GM12878 (cell line): ENCODE results near the gene GCFC2. TPM values are rescaled to one million over a fixed set of nuclear protein-coding genes. Genes with fewer than 3 reads are reported as not detected.

Experiments
- ATAC-seq: fragments of 200-7000 bp; cut with Tn5 transposase; 3 replicates; pipeline ENCODE4 v1.9.1; 2020; ENCODE audit warnings: mild to moderate bottlenecking, moderate library complexity
- BruUV-seq: library from RNA; stranded (reverse); fragments of 400-500 nt; replicated peaks from 2 replicates; lab custom pipeline; 2021; lab: Mats Ljungman, UMichigan
- CTCF ChIA-PET: fragments of 300-600 bp; sonication (Branson Sonifier 250); formaldehyde crosslinking; extraction: SDS; loops from one replicate; lab custom pipeline; 2021; ENCODE audit warnings: inconsistent platforms; lab: Yijun Ruan, JAX
- POLR2A ChIA-PET: fragments of 350-600 bp; formaldehyde crosslinking; extraction: SDS; loops from one replicate; lab custom pipeline; 2021; ENCODE audit warnings: inconsistent platforms; lab: Charles Lee
- RAD21 ChIA-PET: fragments of 300-600 bp; sonication (Branson Sonifier 250); formaldehyde crosslinking; loops from one replicate; lab custom pipeline; 2023; ENCODE audit warnings: antibody characterized with exemption; ENCODE audit not compliant: unreplicated experiment; lab: Charles Lee
- SMC1A ChIA-PET: fragments of 300-600 bp; sonication (Branson Sonifier 250); formaldehyde crosslinking; loops from one replicate; lab custom pipeline; 2023; ENCODE audit not compliant: unreplicated experiment, uncharacterized antibody; lab: Charles Lee
- DNase-seq: peaks from one replicate; pipeline ENCODE4 v3.0.0-alpha.2; 2011; ENCODE audit warnings: low read depth, low spot score
- FAIRE-seq: peaks from 3 replicates; lab custom pipeline; 2011; peaks lifted over from hg19 to GRCh38; lab: Jason Lieb, UNC
- H2AFZ ChIP-seq: 2 replicates; pipeline ENCODE4 v1.6.0; 2011; ENCODE audit warnings: low read depth, low read length, control low read depth; ENCODE audit not compliant: control insufficient read depth
- H3K27ac ChIP-seq: 2 replicates; pipeline ENCODE4 v1.5.1; 2011; ENCODE audit warnings: control low read depth; ENCODE audit not compliant: control insufficient read depth, insufficient read depth
- H3K27me3 ChIP-seq, 2 experiments: replicated peaks in 1 of 2; 2 replicates each; pipeline versions ENCODE4 v1.6.0 to v1.6.1; 2011; ENCODE audit warnings: low read length in 1 of 2; ENCODE audit not compliant: control insufficient read depth in 2 of 2, insufficient read depth in 2 of 2
- H3K36me3 ChIP-seq, 2 experiments: 2 replicates each; pipeline ENCODE4 v1.5.1; 2011; ENCODE audit warnings: low read length in 1 of 2; ENCODE audit not compliant: control insufficient read depth in 2 of 2, insufficient read depth in 2 of 2
- H3K4me1 ChIP-seq: 2 replicates; pipeline ENCODE4 v1.6.1; 2011; ENCODE audit warnings: mild to moderate bottlenecking, low read length, moderate library complexity, mixed read lengths; ENCODE audit not compliant: control insufficient read depth, insufficient read depth
- H3K4me2 ChIP-seq: 2 replicates; pipeline ENCODE4 v1.6.0; 2011; ENCODE audit warnings: control low read depth; ENCODE audit not compliant: control insufficient read depth, insufficient read depth
- H3K4me3 ChIP-seq: fragments of 200-600 bp; sonication (generic); 2 replicates; pipeline ENCODE4 v1.5.1; 2016
- H3K79me2 ChIP-seq: 2 replicates; pipeline ENCODE4 v1.6.0; 2011; ENCODE audit warnings: low read length; ENCODE audit not compliant: control insufficient read depth, insufficient read depth
- H3K9ac ChIP-seq: 2 replicates; pipeline ENCODE4 v1.8.0; 2011; ENCODE audit warnings: low read length, control low read depth, mixed read lengths; ENCODE audit not compliant: control insufficient read depth, insufficient read depth
- H3K9me3 ChIP-seq: replicated peaks from 3 replicates; pipeline ENCODE4 v1.5.1; 2011; ENCODE audit warnings: mild to moderate bottlenecking, low read length; ENCODE audit not compliant: control insufficient read depth, insufficient read depth
- H4K20me1 ChIP-seq: 2 replicates; pipeline ENCODE4 v1.6.0; 2011; ENCODE audit not compliant: control insufficient read depth, insufficient read depth
- EED ChIP-seq: sonication (generic); IDR thresholded peaks from 2 replicates; pipeline ENCODE4 v1.6.1; 2016; ENCODE audit warnings: antibody characterized with exemption, low read depth
- FOXM1 ChIP-seq: IDR thresholded peaks from 2 replicates; pipeline ENCODE4 v1.6.1; 2012; ENCODE audit warnings: low read depth, mild to moderate bottlenecking, inconsistent platforms, low read length, moderate library complexity
- LARP7 ChIP-seq: fragments of 450-650 bp; IDR thresholded peaks from 2 replicates; pipeline ENCODE4 v1.6.1; 2017; ENCODE audit warnings: mild to moderate bottlenecking
- MEF2A ChIP-seq: IDR thresholded peaks from 2 replicates; pipeline ENCODE4 v1.6.1; 2011; ENCODE audit warnings: low read depth, mild to moderate bottlenecking, low read length, moderate library complexity; ENCODE audit not compliant: insufficient read depth
- MYB ChIP-seq: fragments of 150-350 bp; IDR thresholded peaks from 2 replicates; pipeline ENCODE4 v1.6.1; 2014; ENCODE audit warnings: mild to moderate bottlenecking, low read depth, low read length, borderline replicate concordance
- RAD21 ChIP-seq: IDR thresholded peaks from 2 replicates; pipeline ENCODE4 v1.6.1; 2011; ENCODE audit warnings: mild to moderate bottlenecking, low read depth, low read length, moderate library complexity; ENCODE audit not compliant: insufficient read depth
- RCOR1 ChIP-seq: conservative IDR thresholded peaks from 2 replicates; pipeline ENCODE4 v1.6.1; 2012; ENCODE audit warnings: low read depth, low read length, improper control_type of control experiment
- TCF12 ChIP-seq: IDR thresholded peaks from 2 replicates; pipeline ENCODE4 v1.6.1; 2011; ENCODE audit warnings: low read depth, mild to moderate bottlenecking, low read length
- WRNIP1 ChIP-seq: IDR thresholded peaks from 2 replicates; pipeline ENCODE4 v1.6.1; 2011; ENCODE audit warnings: low read depth, low read length, improper control_type of control experiment, borderline replicate concordance
- YBX1 ChIP-seq: fragments of 450-650 bp; IDR thresholded peaks from 2 replicates; pipeline ENCODE4 v1.6.1; 2016; ENCODE audit warnings: antibody characterized with exemption
- ZNF24 ChIP-seq: fragments of 450-650 bp; IDR thresholded peaks from 2 replicates; pipeline ENCODE4 v1.6.1; 2017; ENCODE audit warnings: antibody characterized with exemption, mild to moderate bottlenecking
- WGBS: methylation state at CpG from one replicate; pipeline ENCODE4 v1.1.6; 2016; ENCODE audit warnings: low lambda C conversion rate; ENCODE audit not compliant: insufficient replicate concordance, insufficient coverage; ENCODE audit errors: missing lambda C conversion rate; 5-methylcytosine and 5-hydroxymethylcytosine counted together
- in situ Hi-C: fragments of 300-500 bp; cut with MboI; formaldehyde crosslinking; loops from 9 replicates; pipeline ENCODE4 v1.14.3; 2018; ENCODE audit warnings: mixed read lengths
- intact Hi-C: fragments of 100-400 bp; cut with micrococcal nuclease; formaldehyde crosslinking; loops from one replicate; pipeline ENCODE4 v1.14.2; 2022; ENCODE audit not compliant: unreplicated experiment
- polyA plus RNA-seq, 11 experiments: library from polyadenylated mRNA; depleted of rRNA in 4 of 11; unstranded in 6 of 11; stranded (reverse) in 5 of 11; fragments of >200 nt; fragmentation: Nextera tagmentation in 4 of 11; fragmentation: Illumina TruSeq in 1 of 11; extraction: Ambion mirVana in 4 of 11; extraction: Trizol in 1 of 11; gene quantifications; 1 replicate in 1 of 11; 2 replicates in 10 of 11; pipeline versions ENCODE4 v1.2.1 to v1.2.3, GENCODE V29; 2011 to 2016; ENCODE audit warnings: inconsistent platforms in 2 of 11, missing spikeins in 2 of 11, low read depth in 1 of 11
- total RNA-seq, 4 experiments: library from RNA; depleted of rRNA in 3 of 4; stranded (reverse); fragments of >200 nt in 3 of 4; fragmentation: Illumina TruSeq in 1 of 4; extraction: Trizol in 1 of 4; gene quantifications; 2 replicates each; pipeline versions ENCODE4 v1.2.1 to v1.2.3, GENCODE V29; 2013 to 2021
- TF ChIP-seq, protein P1 (sequence below): fragments of 450-650 bp; IDR thresholded peaks from 2 replicates; pipeline ENCODE4 v1.6.1; 2016; ENCODE audit warnings: mild to moderate bottlenecking
- TF ChIP-seq, protein P2 (sequence below): fragments of 450-650 bp; IDR thresholded peaks from 2 replicates; pipeline ENCODE4 v1.6.1; 2018; ENCODE audit warnings: borderline replicate concordance, mild to moderate bottlenecking; ENCODE audit not compliant: partially characterized antibody

The GCFC2 gene
- total and polyA plus RNA-seq, 10 of the 15 experiments (the other 5 are each of a cell fraction or from before 2014, with no cell fraction given) = 15.5 to 36.5 (median 27.4) TPM

DNA sequence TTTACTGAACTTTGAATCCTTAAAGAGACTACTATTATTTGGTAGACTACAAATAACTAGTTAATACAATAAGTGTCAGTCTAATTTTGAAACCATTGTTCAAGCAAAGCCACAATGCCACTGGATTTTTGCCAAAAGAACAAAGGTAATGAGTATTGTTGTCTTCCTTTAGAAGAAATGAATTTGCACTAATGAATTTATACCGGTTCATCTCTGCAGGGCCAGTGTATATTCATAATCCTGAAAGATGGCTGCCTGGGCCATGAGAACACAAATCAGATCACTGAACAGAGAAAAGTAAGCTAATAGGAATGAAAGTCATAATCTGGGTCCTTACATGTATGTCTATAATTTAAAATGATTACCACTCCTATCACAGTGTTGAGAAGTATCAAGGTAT, 31.2 kb downstream of the GCFC2 start:
- FAIRE-seq (no peak), DNase-seq (no peak), ATAC-seq (no peak)
- H3K9ac ChIP-seq = no peak overlapping the region
- no peaks in the 10 kb centered on the region for H3K27me3 ChIP-seq
- BruUV-seq = no TSS peak
- intact Hi-C loops (no loop called here), in situ Hi-C loops (no loop called here)
- H3K36me3 ChIP-seq = no peaks in the 10 kb centered on the region; a peak in 4 of 4 replicates
- no peak for TF ChIP-seq TCF12
- peak; percentile 97 for TF ChIP-seq ZNF24
- ChIA-PET RAD21 (interaction anchor here (0.5 to 3.7 kb wide), 2 partner anchors 38 to 948 kb away, joined by 3 to 34 read pairs; no protein-coding TSS in a partner anchor), CTCF (interaction anchor here (1.0 to 9.3 kb wide), 8 partner anchors 8 to 40 kb away, joined by 3 to 150 read pairs (median 4); partner anchors contain the start of gene MRPL19), POLR2A (no interaction called here), SMC1A (interaction anchor here (1.0 to 2.1 kb wide), 3 partner anchors 10 to 52 kb away, joined by 3 to 9 read pairs (median 5); no protein-coding TSS in a partner anchor)
- H3K79me2 ChIP-seq = no peaks in the 10 kb centered on the region
- peaks cover 7% of the 10 kb centered on the region for H3K4me1 ChIP-seq
- no peak overlapping the region for H3K4me3 ChIP-seq
- no peak overlapping the region for H3K27ac ChIP-seq
- WGBS = 100% methylated on average over 1 of the region's 1 CpG
- no peak overlapping the region for H2AFZ ChIP-seq
- no peaks in the 10 kb centered on the region for H3K9me3 ChIP-seq
- no peak overlapping the region for H3K4me2 ChIP-seq
- no peaks in the 10 kb centered on the region for H4K20me1 ChIP-seq

DNA sequence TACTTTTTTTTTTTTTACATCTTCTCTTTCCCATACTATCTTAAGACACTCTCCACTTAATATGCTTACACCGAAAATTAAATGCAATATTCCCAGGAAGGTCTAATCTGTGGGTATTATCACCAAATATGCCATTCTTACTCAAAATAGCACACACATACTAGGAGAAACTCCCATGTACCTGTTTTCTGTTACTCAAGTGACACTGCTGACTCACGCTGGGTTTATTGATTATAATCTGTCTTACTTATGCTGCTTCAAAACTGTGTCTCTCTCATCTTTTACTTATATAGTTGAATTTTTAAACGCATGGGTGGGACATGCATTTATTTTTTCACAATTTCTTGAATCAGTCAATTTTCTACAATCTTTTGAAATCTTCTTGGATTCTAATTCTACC, 34.3 kb downstream of the GCFC2 start:
- ChIA-PET SMC1A (interaction anchor here (0.7 to 3.3 kb wide), 13 partner anchors 8 to 64 kb away, joined by 3 to 41 read pairs (median 4); partner anchors contain the start of gene MRPL19), RAD21 (interaction anchor here (0.6 to 3.7 kb wide), 5 partner anchors 12 to 384 kb away, joined by 3 to 34 read pairs (median 5); partner anchors contain the start of gene MRPL19), POLR2A (interaction anchor here (1.7 kb wide), 1 partner anchor 29 kb away, joined by 4 read pairs; the partner anchor contains the start of gene MRPL19), CTCF (interaction anchor here (0.6 to 9.3 kb wide), 21 partner anchors 10 to 271 kb away, joined by 3 to 150 read pairs (median 4); partner anchors contain the start of gene MRPL19)
- WGBS = 96% methylated on average over 3 of the region's 3 CpGs
- in situ Hi-C loops = no loop called here
- H3K9ac ChIP-seq = no peak overlapping the region
- H3K27me3 ChIP-seq = no peaks in the 10 kb centered on the region
- peaks cover 0 to 4% of the 10 kb centered on the region in 2 experiments for H3K36me3 ChIP-seq
- BruUV-seq = no TSS peak
- H3K9me3 ChIP-seq = no peaks in the 10 kb centered on the region
- FAIRE-seq = no peak
- H3K27ac ChIP-seq = no peak overlapping the region
- H3K4me2 ChIP-seq = no peak overlapping the region
- no peak for ATAC-seq
- intact Hi-C loops = loop anchor here (2.0 kb wide), 1 partner anchor 20 kb away; no protein-coding TSS in a partner anchor
- DNase-seq = no peak
- no peak overlapping the region for H3K4me3 ChIP-seq
- no peak overlapping the region for H2AFZ ChIP-seq
- no peaks in the 10 kb centered on the region for H4K20me1 ChIP-seq
- H3K4me1 ChIP-seq = peaks cover 7% of the 10 kb centered on the region
- H3K79me2 ChIP-seq = no peaks in the 10 kb centered on the region
- TF ChIP-seq WRNIP1 (no peak), RAD21 (no peak), MYB (no peak), MEF2A (no peak), FOXM1 (no peak), LARP7 (no peak), YBX1 (no peak), RCOR1 (no peak), EED (no peak), TCF12 (no peak)
- TF ChIP-seq, protein P1, sequence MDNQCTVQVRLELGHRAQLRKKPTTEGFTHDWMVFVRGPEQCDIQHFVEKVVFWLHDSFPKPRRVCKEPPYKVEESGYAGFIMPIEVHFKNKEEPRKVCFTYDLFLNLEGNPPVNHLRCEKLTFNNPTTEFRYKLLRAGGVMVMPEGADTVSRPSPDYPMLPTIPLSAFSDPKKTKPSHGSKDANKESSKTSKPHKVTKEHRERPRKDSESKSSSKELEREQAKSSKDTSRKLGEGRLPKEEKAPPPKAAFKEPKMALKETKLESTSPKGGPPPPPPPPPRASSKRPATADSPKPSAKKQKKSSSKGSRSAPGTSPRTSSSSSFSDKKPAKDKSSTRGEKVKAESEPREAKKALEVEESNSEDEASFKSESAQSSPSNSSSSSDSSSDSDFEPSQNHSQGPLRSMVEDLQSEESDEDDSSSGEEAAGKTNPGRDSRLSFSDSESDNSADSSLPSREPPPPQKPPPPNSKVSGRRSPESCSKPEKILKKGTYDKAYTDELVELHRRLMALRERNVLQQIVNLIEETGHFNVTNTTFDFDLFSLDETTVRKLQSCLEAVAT = no peak
- TF ChIP-seq, protein P2, sequence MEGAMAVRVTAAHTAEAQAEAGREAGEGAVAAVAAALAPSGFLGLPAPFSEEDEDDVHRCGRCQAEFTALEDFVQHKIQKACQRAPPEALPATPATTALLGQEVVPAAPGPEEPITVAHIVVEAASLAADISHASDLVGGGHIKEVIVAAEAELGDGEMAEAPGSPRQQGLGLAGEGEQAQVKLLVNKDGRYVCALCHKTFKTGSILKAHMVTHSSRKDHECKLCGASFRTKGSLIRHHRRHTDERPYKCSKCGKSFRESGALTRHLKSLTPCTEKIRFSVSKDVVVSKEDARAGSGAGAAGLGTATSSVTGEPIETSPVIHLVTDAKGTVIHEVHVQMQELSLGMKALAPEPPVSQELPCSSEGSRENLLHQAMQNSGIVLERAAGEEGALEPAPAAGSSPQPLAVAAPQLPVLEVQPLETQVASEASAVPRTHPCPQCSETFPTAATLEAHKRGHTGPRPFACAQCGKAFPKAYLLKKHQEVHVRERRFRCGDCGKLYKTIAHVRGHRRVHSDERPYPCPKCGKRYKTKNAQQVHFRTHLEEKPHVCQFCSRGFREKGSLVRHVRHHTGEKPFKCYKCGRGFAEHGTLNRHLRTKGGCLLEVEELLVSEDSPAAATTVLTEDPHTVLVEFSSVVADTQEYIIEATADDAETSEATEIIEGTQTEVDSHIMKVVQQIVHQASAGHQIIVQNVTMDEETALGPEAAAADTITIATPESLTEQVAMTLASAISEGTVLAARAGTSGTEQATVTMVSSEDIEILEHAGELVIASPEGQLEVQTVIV = no peak
